Right lobe of liver (tissue), 6 donors: ENCODE data around the gene TRMT44. TPM values are rescaled to one million over a fixed set of nuclear protein-coding genes. Genes with fewer than 3 reads are reported as not detected.

Experiments used
- ATAC-seq, 4 donors: fragments of 200-7000 bp; cut with Tn5 transposase; one replicate each; pipeline ENCODE4 v1.9.1; 2020; ENCODE audit warnings: mild to moderate bottlenecking in 4 of 4, moderate library complexity in 4 of 4
- DNase-seq, 3 donors: peaks; one replicate each; pipeline ENCODE4 v3.0.0-alpha.2; 2020
- H3K27ac ChIP-seq, 3 donors: fragments of 200-600 bp; one replicate each; pipeline ENCODE4 v1.8.0; 2022
- H3K27me3 ChIP-seq, 2 donors: fragments of 200-600 bp; one replicate each; pipeline ENCODE4 v1.8.0; 2022
- H3K36me3 ChIP-seq, 4 donors: fragments of 200-600 bp; sonication (generic) in 1 of 4; one replicate each; pipeline versions ENCODE4 v1.5.1 to v1.8.0; 2017 to 2022; ENCODE audit warnings: control low read depth in 1 of 4
- H3K4me1 ChIP-seq, 4 donors: fragments of 200-600 bp; sonication (generic) in 1 of 4; one replicate each; pipeline versions ENCODE4 v1.5.1 to v1.8.0; 2017 to 2022; ENCODE audit warnings: control low read depth in 1 of 4
- H3K4me3 ChIP-seq, 3 donors: fragments of 200-600 bp; one replicate each; pipeline ENCODE4 v1.8.0; 2022
- H3K9me3 ChIP-seq, 4 donors: fragments of 200-600 bp; sonication (generic) in 1 of 4; one replicate each; pipeline versions ENCODE4 v1.5.1 to v1.8.0; 2017 to 2022; ENCODE audit warnings: control low read depth in 1 of 4
- CTCF ChIP-seq, 4 donors: fragments of 200-600 bp in 3 of 4; fragments of 450-650 bp in 1 of 4; IDR thresholded peaks; one replicate each; pipeline versions ENCODE4 v1.5.1 to v1.8.0; 2016 to 2022; ENCODE audit warnings: antibody characterized with exemption in 4 of 4, mild to moderate bottlenecking in 2 of 4
- POLR2A ChIP-seq: fragments of 450-650 bp; IDR thresholded peaks from one replicate; pipeline ENCODE4 v1.6.1; 2017; ENCODE audit warnings: antibody characterized with exemption, mild to moderate bottlenecking
- WGBS: methylation state at CpG from one replicate; pipeline ENCODE4 v1.1.6; 2018; ENCODE audit warnings: low coverage, low lambda C conversion rate; ENCODE audit not compliant: insufficient coverage; ENCODE audit errors: missing lambda C conversion rate; 5-methylcytosine and 5-hydroxymethylcytosine counted together
- intact Hi-C, 2 donors: fragments of 100-400 bp; cut with DNase I; formaldehyde crosslinking; loops; one replicate each; pipeline versions ENCODE4 v1.11.2 to v1.14.1; 2022
- total RNA-seq, 6 experiments: library from RNA; depleted of rRNA in 2 of 6; stranded (reverse); fragments of >200 nt in 2 of 6; fragmentation: NEBNext Ultra II Directional in 3 of 6; extraction: Animal tissue kit (Norgen Biotek cat#: 25700) in 3 of 6; gene quantifications; one replicate each; pipeline versions ENCODE4 v1.1.0 to v1.2.4, GENCODE V29; 2016 to 2023
- donor health status: DM: no; HTN: yes; CAD: no.
- donor health status: DM: no; HTN: no; CAD: no.
- donor health status: DM: no; HTN: no; CAD: no.
- donor health status: DM: no; HTN: yes; CAD: no.
- donor health status: DM: no; HTN: yes; CAD: no.

TRMT44 gene
- total RNA-seq, 6 experiments from 2014 or later, result 8.8 to 10.6 (median 9.6) TPM

- ATAC-seq (no peak), DNase-seq (no peak)
- Histone ChIP-seq H3K4me3 (no peak overlapping the region), H3K9me3 (no peaks in the 10 kb centered on the region), H3K36me3 (peaks cover 0 to 28% (median under 1%) of the 10 kb centered on the region in 4 donors), H3K27ac (no peak overlapping the region), H3K4me1 (no peaks in the 10 kb centered on the region), H3K27me3 (no peaks in the 10 kb centered on the region)
- 72% methylated on average over 7 of the region's 8 CpGs for WGBS
- TF ChIP-seq CTCF (IDR thresholded peaks at IDR 0.05), result no peak
- TF ChIP-seq POLR2A, result no peak
- intact Hi-C loops, result no loop called here
Measured at GRCh38 chr4:8393593-8394038, 47.0 kb upstream of the TRMT44 start.

GRCh38 chr4:8394061-8394519 is 46.5 kb upstream of the TRMT44 start:
- no peak for DNase-seq
- Histone ChIP-seq H3K4me1 (no peaks in the 10 kb centered on the region), H3K9me3 (no peaks in the 10 kb centered on the region), H3K27ac (no peak overlapping the region), H3K36me3 (peaks cover 0 to 27% (median 2%) of the 10 kb centered on the region in 4 donors), H3K27me3 (no peaks in the 10 kb centered on the region), H3K4me3 (no peak overlapping the region)
- no peak for ATAC-seq
- 89% methylated on average over 15 of the region's 19 CpGs for WGBS
- TF ChIP-seq CTCF (IDR thresholded peaks at IDR 0.05), result no peak
- TF ChIP-seq POLR2A, result no peak
- intact Hi-C loops, result no loop called here

- peaks cover 0 to 21% (median 3%) of the 10 kb centered on the region in 4 donors for H3K36me3 ChIP-seq
- TF ChIP-seq CTCF (IDR thresholded peaks at IDR 0.05), result no peak
- TF ChIP-seq POLR2A, result no peak
- H3K4me3 ChIP-seq, result no peak overlapping the region
- H3K4me1 ChIP-seq, result no peaks in the 10 kb centered on the region
- H3K27ac ChIP-seq, result no peak overlapping the region
- DNase-seq (no peak), ATAC-seq (no peak)
- 100% methylated on average over 4 of the region's 12 CpGs for WGBS
- no peaks in the 10 kb centered on the region for H3K9me3 ChIP-seq
- H3K27me3 ChIP-seq, result no peaks in the 10 kb centered on the region
- intact Hi-C loops, result no loop called here
Measured at GRCh38 chr4:8394806-8395205, 45.8 kb upstream of the TRMT44 start.

GRCh38 chr4:8395504-8396296 is 44.9 kb upstream of the TRMT44 start:
- H3K27ac ChIP-seq, result no peak overlapping the region
- peaks cover 0 to 19% (median 3%) of the 10 kb centered on the region in 4 donors for H3K36me3 ChIP-seq
- 70% methylated on average over 2 of the region's 12 CpGs for WGBS
- intact Hi-C loops, result no loop called here
- DNase-seq (no peak), ATAC-seq (peak in 1 of 4 donors; percentile 18)
- H3K27me3 ChIP-seq, result no peaks in the 10 kb centered on the region
- H3K4me3 ChIP-seq, result no peak overlapping the region
- no peaks in the 10 kb centered on the region for H3K9me3 ChIP-seq
- H3K4me1 ChIP-seq, result no peaks in the 10 kb centered on the region
- TF ChIP-seq POLR2A (no peak), CTCF (IDR thresholded peaks at IDR 0.05) (no peak)
